Cardiac muscle cell (in vitro differentiated cells and primary cell): Measurements from ENCODE around the gene NUBP2. TPM values are rescaled to one million over a fixed set of nuclear protein-coding genes. Genes with fewer than 3 reads are reported as not detected.

Experiments
- DNase-seq, 2 donors: peaks; one replicate each; pipeline versions ENCODE4 v3.0.0 to v3.0.0-alpha.2; 2010 to 2017; ENCODE audit warnings: low read depth in 1 of 2, low spot score in 1 of 2
- H3K27ac ChIP-seq: fragments of 200-600 bp; sonication (generic); 2 replicates; pipeline ENCODE4 v1.5.1; 2016
- H3K27me3 ChIP-seq: fragments of 200-600 bp; sonication (generic); 2 replicates; pipeline ENCODE4 v1.6.0; 2016; ENCODE audit warnings: control low read depth
- H3K36me3 ChIP-seq: fragments of 200-600 bp; sonication (generic); 2 replicates; pipeline ENCODE4 v1.5.1; 2016; ENCODE audit warnings: control low read depth
- H3K4me1 ChIP-seq: fragments of 200-600 bp; sonication (generic); 2 replicates; pipeline ENCODE4 v1.8.1; 2017; ENCODE audit warnings: low read depth, mild to moderate bottlenecking, mixed run types
- H3K4me3 ChIP-seq: fragments of 200-600 bp; sonication (generic); 2 replicates; pipeline ENCODE4 v1.5.1; 2016; ENCODE audit warnings: mild to moderate bottlenecking
- H3K9me3 ChIP-seq: fragments of 200-600 bp; sonication (generic); 2 replicates; pipeline ENCODE4 v1.5.1; 2017; ENCODE audit warnings: low read depth, mild to moderate bottlenecking, control low read depth
- polyA plus RNA-seq: library from polyadenylated mRNA; unstranded; fragments of >200 nt; fragmentation: Nextera tagmentation; extraction: Ambion mirVana; gene quantifications from 2 replicates; pipeline ENCODE4 v1.2.1, GENCODE V29; 2016
- total RNA-seq: library from RNA; depleted of rRNA; stranded (reverse); fragments of >200 nt; gene quantifications from 2 replicates; pipeline ENCODE4 v1.2.3, GENCODE V29; 2016
- TF ChIP-seq, protein P1 (sequence below): IDR thresholded peaks from 2 replicates; pipeline ENCODE4 v1.5.1; 2012; ENCODE audit warnings: low read depth, mild to moderate bottlenecking, low read length

The NUBP2 gene
- total and polyA plus RNA-seq, 2 experiments from 2014 or later = 138 to 151 TPM

DNA sequence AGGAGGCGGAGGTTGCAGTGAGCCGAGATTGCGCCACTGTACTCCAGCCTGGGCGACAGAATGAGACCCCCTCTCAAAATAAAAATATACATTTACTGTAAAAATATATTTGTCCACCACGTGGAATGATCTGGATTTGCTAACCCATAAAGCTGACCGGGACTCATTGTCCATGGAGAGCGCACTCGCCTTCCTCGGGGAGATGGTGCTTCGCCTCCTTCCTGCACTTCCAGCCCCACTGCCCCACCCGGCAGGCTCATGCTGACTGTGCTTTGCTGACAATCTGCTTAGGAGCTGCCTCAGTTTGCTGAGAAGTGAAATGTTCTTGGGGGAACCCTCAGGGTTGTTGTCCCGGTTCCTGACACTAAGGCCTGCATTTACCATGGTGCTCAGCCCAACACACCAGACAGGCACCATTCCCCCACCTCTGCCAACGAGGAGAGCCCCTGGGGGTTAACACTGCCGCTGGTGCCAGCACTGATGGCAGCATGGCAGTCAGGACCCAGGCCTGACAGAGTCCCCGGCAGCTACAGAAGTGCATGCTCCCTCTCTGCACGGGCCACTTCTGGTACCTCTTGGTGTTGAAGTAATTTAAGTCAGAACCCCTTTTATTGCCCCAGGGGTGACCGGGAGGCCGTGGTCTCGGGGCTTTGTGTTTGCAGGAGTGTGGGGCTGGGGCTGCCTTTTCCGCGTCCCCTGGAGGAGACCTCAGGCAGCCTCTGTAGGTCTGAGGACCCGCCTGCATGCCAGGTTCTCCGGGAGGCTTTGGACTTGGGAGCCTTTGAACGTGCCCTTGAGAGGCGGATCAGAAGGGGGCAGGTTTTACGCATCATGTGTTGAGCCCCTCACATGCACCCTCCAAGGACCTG lies 2.5 kb downstream of the NUBP2 start:
- no peak for DNase-seq
- Histone ChIP-seq H3K36me3 (peaks cover 6% of the 10 kb centered on the region), H3K27me3 (no peaks in the 10 kb centered on the region), H3K4me1 (no peaks in the 10 kb centered on the region), H3K9me3 (no peaks in the 10 kb centered on the region), H3K27ac (no peak overlapping the region), H3K4me3 (no peak overlapping the region)
- TF ChIP-seq, protein P1, sequence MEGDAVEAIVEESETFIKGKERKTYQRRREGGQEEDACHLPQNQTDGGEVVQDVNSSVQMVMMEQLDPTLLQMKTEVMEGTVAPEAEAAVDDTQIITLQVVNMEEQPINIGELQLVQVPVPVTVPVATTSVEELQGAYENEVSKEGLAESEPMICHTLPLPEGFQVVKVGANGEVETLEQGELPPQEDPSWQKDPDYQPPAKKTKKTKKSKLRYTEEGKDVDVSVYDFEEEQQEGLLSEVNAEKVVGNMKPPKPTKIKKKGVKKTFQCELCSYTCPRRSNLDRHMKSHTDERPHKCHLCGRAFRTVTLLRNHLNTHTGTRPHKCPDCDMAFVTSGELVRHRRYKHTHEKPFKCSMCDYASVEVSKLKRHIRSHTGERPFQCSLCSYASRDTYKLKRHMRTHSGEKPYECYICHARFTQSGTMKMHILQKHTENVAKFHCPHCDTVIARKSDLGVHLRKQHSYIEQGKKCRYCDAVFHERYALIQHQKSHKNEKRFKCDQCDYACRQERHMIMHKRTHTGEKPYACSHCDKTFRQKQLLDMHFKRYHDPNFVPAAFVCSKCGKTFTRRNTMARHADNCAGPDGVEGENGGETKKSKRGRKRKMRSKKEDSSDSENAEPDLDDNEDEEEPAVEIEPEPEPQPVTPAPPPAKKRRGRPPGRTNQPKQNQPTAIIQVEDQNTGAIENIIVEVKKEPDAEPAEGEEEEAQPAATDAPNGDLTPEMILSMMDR = no peak

GRCh38 chr16:1785846-1786170 lies 3.0 kb downstream of the NUBP2 start:
- peaks cover 6% of the 10 kb centered on the region for H3K36me3 ChIP-seq
- no peak for DNase-seq
- no peaks in the 10 kb centered on the region for H3K4me1 ChIP-seq
- H3K9me3 ChIP-seq = no peaks in the 10 kb centered on the region
- H3K27ac ChIP-seq = no peak overlapping the region
- TF ChIP-seq, protein P1 = no peak
- H3K4me3 ChIP-seq = no peak overlapping the region
- no peaks in the 10 kb centered on the region for H3K27me3 ChIP-seq

DNA sequence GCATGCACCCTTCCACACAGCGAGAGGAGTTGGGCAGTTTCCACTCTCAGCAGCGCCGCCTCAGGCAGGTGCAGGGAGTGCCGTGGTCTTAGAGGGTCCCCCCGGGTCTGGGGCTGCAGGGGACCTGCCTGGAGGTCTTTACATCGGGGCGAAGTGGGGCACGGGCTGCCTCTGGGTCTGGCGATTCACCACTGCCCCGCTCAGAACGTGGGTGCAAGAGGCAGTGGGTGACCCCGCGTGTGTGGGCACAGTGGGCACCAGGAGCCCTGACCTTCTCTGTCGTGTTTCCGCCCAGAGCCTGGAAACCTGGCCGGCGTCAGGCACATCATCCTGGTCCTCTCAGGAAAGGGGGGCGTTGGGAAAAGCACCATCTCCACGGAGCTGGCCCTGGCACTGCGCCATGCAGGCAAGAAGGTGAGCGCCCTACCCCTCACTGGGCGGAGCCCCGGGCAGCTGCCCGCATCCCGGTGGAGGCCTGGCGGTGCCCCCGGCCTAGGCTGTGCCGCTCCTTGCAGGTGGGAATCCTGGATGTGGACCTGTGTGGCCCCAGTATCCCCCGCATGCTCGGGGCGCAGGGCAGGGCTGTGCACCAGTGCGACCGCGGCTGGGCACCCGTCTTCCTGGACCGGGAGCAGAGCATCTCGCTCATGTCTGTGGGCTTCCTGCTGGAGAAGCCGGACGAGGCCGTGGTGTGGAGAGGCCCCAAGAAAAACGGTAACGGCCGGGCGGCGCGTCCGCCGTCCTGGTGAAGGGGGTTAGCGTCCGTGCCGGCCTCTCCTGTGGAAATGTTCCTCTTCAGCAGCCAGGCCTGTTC lies 3.7 kb downstream of the NUBP2 start:
- Histone ChIP-seq H3K4me1 (no peaks in the 10 kb centered on the region), H3K27ac (no peak overlapping the region), H3K27me3 (no peaks in the 10 kb centered on the region), H3K36me3 (peaks cover 6% of the 10 kb centered on the region), H3K4me3 (no peak overlapping the region), H3K9me3 (no peaks in the 10 kb centered on the region)
- DNase-seq = no peak
- TF ChIP-seq, protein P1 = no peak

DNA sequence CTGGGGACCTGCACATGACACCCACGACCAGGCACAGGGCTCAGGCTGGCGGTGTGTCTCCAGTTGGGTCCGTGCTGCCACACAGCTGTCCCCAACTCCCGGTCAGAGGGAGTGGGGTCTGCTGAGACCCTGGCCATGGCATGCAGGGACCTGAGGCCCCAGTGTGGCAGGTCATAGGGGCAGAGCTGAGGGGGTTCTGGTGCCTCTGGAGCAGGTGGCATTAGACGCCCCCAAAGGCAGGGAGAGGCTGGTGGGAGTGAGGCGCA lies 4.2 kb downstream of the NUBP2 start:
- H3K27me3 ChIP-seq = no peaks in the 10 kb centered on the region
- no peak overlapping the region for H3K4me3 ChIP-seq
- H3K9me3 ChIP-seq = no peaks in the 10 kb centered on the region
- H3K27ac ChIP-seq = no peak overlapping the region
- DNase-seq = no peak
- no peaks in the 10 kb centered on the region for H3K4me1 ChIP-seq
- TF ChIP-seq, protein P1 = no peak
- peaks cover 6% of the 10 kb centered on the region for H3K36me3 ChIP-seq

- peaks cover 6% of the 10 kb centered on the region for H3K36me3 ChIP-seq
- no peak for DNase-seq
- TF ChIP-seq, protein P1 = no peak
- no peaks in the 10 kb centered on the region for H3K9me3 ChIP-seq
- H3K27ac ChIP-seq = no peak overlapping the region
- H3K27me3 ChIP-seq = no peaks in the 10 kb centered on the region
- no peaks in the 10 kb centered on the region for H3K4me1 ChIP-seq
- no peak overlapping the region for H3K4me3 ChIP-seq
These were observed 4.7 kb downstream of the NUBP2 start for GRCh38 chr16:1787322-1788094.
